CD8-positive, alpha-beta memory T cell (primary cell): ENCODE measurements around the gene GMIP. TPM values are rescaled to one million over a fixed set of nuclear protein-coding genes. Genes with fewer than 3 reads are reported as not detected.
A peak's percentile ranks its signal among the peaks of the same experiment; 100 is the strongest.

ENCODE experiments used
- CTCF ChIA-PET: fragments of 350-600 bp; sonication (Branson Sonifier 250); formaldehyde crosslinking; loops from one replicate; lab custom pipeline; 2021; ENCODE audit warnings: antibody characterized with exemption; lab: Charles Lee
- POLR2A ChIA-PET: fragments of 350-600 bp; sonication (Branson Sonifier 250); formaldehyde crosslinking; loops from one replicate; lab custom pipeline; 2021; ENCODE audit warnings: antibody characterized with exemption; lab: Charles Lee
- DNase-seq, 5 donors: peaks; one replicate each; pipeline versions ENCODE4 v3.0.0 to v3.0.0-alpha.2; 2020 to 2022; ENCODE audit warnings: mixed read lengths in 1 of 5
- H3K27ac ChIP-seq: one replicate; pipeline ENCODE4 v1.7.0; 2013; ENCODE audit warnings: low read depth, mild to moderate bottlenecking, low read length, moderate library complexity
- H3K27me3 ChIP-seq: 2 replicates; pipeline ENCODE4 v1.7.0; 2013; ENCODE audit warnings: low read length, mild to moderate bottlenecking; ENCODE audit not compliant: insufficient read depth, poor library complexity, severe bottlenecking
- H3K36me3 ChIP-seq: 2 replicates; pipeline ENCODE4 v1.7.0; 2013; ENCODE audit warnings: mild to moderate bottlenecking, low read length, moderate library complexity; ENCODE audit not compliant: insufficient read depth
- H3K4me1 ChIP-seq: 2 replicates; pipeline ENCODE4 v1.7.0; 2013; ENCODE audit warnings: mild to moderate bottlenecking, low read length, moderate library complexity; ENCODE audit not compliant: insufficient read depth
- H3K4me3 ChIP-seq: 2 replicates; pipeline ENCODE4 v1.7.0; 2013; ENCODE audit warnings: mild to moderate bottlenecking, low read length
- H3K9me3 ChIP-seq: 2 replicates; pipeline ENCODE4 v1.7.0; 2013; ENCODE audit warnings: mild to moderate bottlenecking, low read length
- H3K27ac Mint-ChIP-seq, 8 donors: one replicate each; pipeline ENCODE4 v1.8.0; 2020 to 2021; ENCODE audit warnings: mixed read lengths in 8 of 8, mild to moderate bottlenecking in 6 of 8, inconsistent platforms in 3 of 8, moderate library complexity in 3 of 8
- H3K27me3 Mint-ChIP-seq, 2 donors: one replicate each; pipeline ENCODE4 v1.8.0; 2020 to 2021; ENCODE audit warnings: mixed read lengths in 2 of 2, mild to moderate bottlenecking in 1 of 2, moderate library complexity in 1 of 2
- H3K36me3 Mint-ChIP-seq, 3 donors: one replicate each; pipeline ENCODE4 v1.8.0; 2020 to 2021; ENCODE audit warnings: mixed read lengths in 3 of 3, inconsistent platforms in 1 of 3, mild to moderate bottlenecking in 1 of 3
- H3K4me1 Mint-ChIP-seq, 3 donors: one replicate each; pipeline ENCODE4 v1.8.0; 2020 to 2021; ENCODE audit warnings: mixed read lengths in 3 of 3, inconsistent platforms in 1 of 3, mild to moderate bottlenecking in 1 of 3
- H3K4me3 Mint-ChIP-seq, 7 donors: one replicate each; pipeline ENCODE4 v1.8.0; 2020 to 2021; ENCODE audit warnings: mixed read lengths in 7 of 7, mild to moderate bottlenecking in 6 of 7, moderate library complexity in 4 of 7, inconsistent platforms in 2 of 7
- H3K9me3 Mint-ChIP-seq, 5 donors: one replicate each; pipeline ENCODE4 v1.8.0; 2020 to 2022; ENCODE audit warnings: mixed read lengths in 5 of 5, mild to moderate bottlenecking in 3 of 5, moderate library complexity in 2 of 5, inconsistent platforms in 1 of 5
- polyA plus RNA-seq: library from polyadenylated mRNA; unstranded; fragments of 300-500 nt; fragmentation: Illumina TruSeq; gene quantifications from one replicate; pipeline ENCODE4 v1.2.3, GENCODE V29; 2021
- total RNA-seq, 2 experiments: library from RNA; stranded (reverse); gene quantifications; one replicate each; pipeline ENCODE4 v1.2.3, GENCODE V29; 2021

GMIP gene
- total and polyA plus RNA-seq, 3 experiments from 2014 or later = 54.5 to 71.3 (median 60.3) TPM

- peaks cover 3 to 39% (median 5%) of the 10 kb centered on the region in 3 donors for H3K36me3 Mint-ChIP-seq
- H3K27me3 Mint-ChIP-seq = peaks cover 0 to 1% of the 10 kb centered on the region in 2 donors
- no peaks in the 10 kb centered on the region for H3K27me3 ChIP-seq
- peak; percentile 92 to 99 (median 95) for DNase-seq
- peak within 1 kb of the TSS; percentile 94 for H3K27ac ChIP-seq
- H3K9me3 Mint-ChIP-seq = peaks cover 0 to 14% (median 4%) of the 10 kb centered on the region in 5 donors
- H3K4me1 ChIP-seq = peaks cover 37% of the 10 kb centered on the region
- POLR2A ChIA-PET = interaction anchor here (0.5 to 1.7 kb wide), 17 partner anchors 10 to 1384 kb away, joined by 3 to 11 read pairs (median 6); partner anchors contain the start of genes GMIP, LPAR2, ZNF14 and ZNF253
- H3K4me3 ChIP-seq = peak within 1 kb of the TSS; percentile 91
- H3K4me1 Mint-ChIP-seq = peaks cover 33 to 51% (median 44%) of the 10 kb centered on the region in 3 donors
- CTCF ChIA-PET = interaction anchor here (0.7 to 2.7 kb wide), 7 partner anchors 18 to 134 kb away, joined by 3 to 9 read pairs (median 3); partner anchors contain the start of genes GMIP and ZNF14
- H3K9me3 ChIP-seq = no peaks in the 10 kb centered on the region
- peak within 1 kb of the TSS; percentile 85 to 99 (median 98) for H3K27ac Mint-ChIP-seq
- peaks cover 11% of the 10 kb centered on the region for H3K36me3 ChIP-seq
- peak within 1 kb of the TSS; percentile 86 to 96 (median 92) for H3K4me3 Mint-ChIP-seq
These were observed 20.0 kb upstream of the GMIP start, which contains the start of gene ATP13A1 for GRCh38 chr19:19663256-19664120. Gene ATP13A1 (minus strand): TSS chr19:19663676. CDS start chr19:19663666, 10 bp downstream.

GRCh38 chr19:19662871-19663255 lies 19.4 kb upstream of the GMIP start:
- H3K27me3 Mint-ChIP-seq = peaks cover 0 to 1% of the 10 kb centered on the region in 2 donors
- ChIA-PET CTCF (interaction anchor here (0.9 to 2.7 kb wide), 8 partner anchors 11 to 159 kb away, joined by 3 to 9 read pairs (median 4); partner anchors contain the start of genes GMIP, ZNF14 and ZNF506), POLR2A (interaction anchor here (0.5 to 1.7 kb wide), 11 partner anchors 10 to 238 kb away, joined by 3 to 11 read pairs (median 6); partner anchors contain the start of genes LPAR2, ZNF14, ZNF253 and ZNF506)
- peaks cover 0 to 10% (median 2%) of the 10 kb centered on the region in 5 donors for H3K9me3 Mint-ChIP-seq
- Histone ChIP-seq H3K36me3 (peaks cover 17% of the 10 kb centered on the region), H3K27me3 (no peaks in the 10 kb centered on the region), H3K4me1 (peaks cover 35% of the 10 kb centered on the region), H3K4me3 (peak overlapping the region; percentile 91), H3K27ac (peak overlapping the region; percentile 94), H3K9me3 (no peaks in the 10 kb centered on the region)
- no peak for DNase-seq
- H3K4me1 Mint-ChIP-seq = peaks cover 30 to 50% (median 42%) of the 10 kb centered on the region in 3 donors
- peak overlapping the region; percentile 85 to 99 (median 96) for H3K27ac Mint-ChIP-seq
- H3K4me3 Mint-ChIP-seq = peak overlapping the region; percentile 86 to 95 (median 89)
- H3K36me3 Mint-ChIP-seq = peaks cover 0 to 41% (median 8%) of the 10 kb centered on the region in 3 donors

GRCh38 chr19:19662344-19662743 lies 18.9 kb upstream of the GMIP start:
- DNase-seq = peak in 1 of 5 donors; percentile 43
- H3K4me1 ChIP-seq = peaks cover 30% of the 10 kb centered on the region
- POLR2A ChIA-PET = interaction anchor here (1.0 to 1.5 kb wide), 5 partner anchors 9 to 159 kb away, joined by 3 to 8 read pairs (median 5); partner anchors contain the start of genes ZNF14 and ZNF506

GRCh38 chr19:19661675-19662251 lies 18.3 kb upstream of the GMIP start:
- H3K4me1 Mint-ChIP-seq = peaks cover 26 to 41% (median 38%) of the 10 kb centered on the region in 3 donors
- peak overlapping the region; percentile 86 to 95 (median 89) for H3K4me3 Mint-ChIP-seq
- POLR2A ChIA-PET = interaction anchor here (1.0 to 1.5 kb wide), 4 partner anchors 9 to 204 kb away, joined by 3 to 7 read pairs (median 4); partner anchors contain the start of genes ZNF14 and ZNF253
- Histone ChIP-seq H3K36me3 (peaks cover 28% of the 10 kb centered on the region), H3K27ac (peak overlapping the region; percentile 94), H3K4me3 (peak overlapping the region; percentile 19), H3K4me1 (peaks cover 24% of the 10 kb centered on the region), H3K27me3 (no peaks in the 10 kb centered on the region), H3K9me3 (no peaks in the 10 kb centered on the region)
- peaks cover 0 to 50% (median 9%) of the 10 kb centered on the region in 3 donors for H3K36me3 Mint-ChIP-seq
- peaks cover 0 to 4% (median 0%) of the 10 kb centered on the region in 5 donors for H3K9me3 Mint-ChIP-seq
- H3K27me3 Mint-ChIP-seq = peaks cover 0 to 1% of the 10 kb centered on the region in 2 donors
- peak in 4 of 5 donors; percentile 35 to 75 (median 46) for DNase-seq
- peak overlapping the region; percentile 85 to 99 (median 97) for H3K27ac Mint-ChIP-seq
- CTCF ChIA-PET = interaction anchor here (0.9 to 2.1 kb wide), 7 partner anchors 10 to 160 kb away, joined by 3 to 7 read pairs (median 4); partner anchors contain the start of genes GMIP, ZNF14 and ZNF506

More at GRCh38 chr19:19662344-19662743, 18.9 kb upstream of the GMIP start:
- Histone ChIP-seq H3K9me3 (no peaks in the 10 kb centered on the region), H3K4me3 (peak overlapping the region; percentile 91), H3K36me3 (peaks cover 22% of the 10 kb centered on the region), H3K27me3 (no peaks in the 10 kb centered on the region), H3K27ac (peak overlapping the region; percentile 94)
- CTCF ChIA-PET = interaction anchor here (0.9 to 2.7 kb wide), 9 partner anchors 11 to 159 kb away, joined by 3 to 9 read pairs (median 4); partner anchors contain the start of genes GMIP, ZNF14 and ZNF506
- H3K27ac Mint-ChIP-seq = peak overlapping the region; percentile 85 to 99 (median 97)
- peaks cover 0 to 44% (median 8%) of the 10 kb centered on the region in 3 donors for H3K36me3 Mint-ChIP-seq
- H3K4me1 Mint-ChIP-seq = peaks cover 28 to 45% (median 38%) of the 10 kb centered on the region in 3 donors
- peaks cover 0 to 1% of the 10 kb centered on the region in 2 donors for H3K27me3 Mint-ChIP-seq
- peaks cover 0 to 7% (median 2%) of the 10 kb centered on the region in 5 donors for H3K9me3 Mint-ChIP-seq
- H3K4me3 Mint-ChIP-seq = peak overlapping the region; percentile 86 to 95 (median 89)

- H3K27me3 ChIP-seq = no peaks in the 10 kb centered on the region
- Mint-ChIP-seq H3K4me3 (peak overlapping the region; percentile 86 to 95 (median 89)), H3K36me3 (peaks cover 0 to 55% (median 9%) of the 10 kb centered on the region in 3 donors), H3K27me3 (peaks cover 0 to 1% of the 10 kb centered on the region in 2 donors), H3K4me1 (peaks cover 26 to 39% (median 38%) of the 10 kb centered on the region in 3 donors), H3K9me3 (peaks cover 0 to 2% (median 0%) of the 10 kb centered on the region in 5 donors), H3K27ac (peak overlapping the region; percentile 85 to 99 (median 96))
- H3K36me3 ChIP-seq = peaks cover 33% of the 10 kb centered on the region
- peak overlapping the region; percentile 17 for H3K4me3 ChIP-seq
- H3K9me3 ChIP-seq = no peaks in the 10 kb centered on the region
- peak in 1 of 5 donors; percentile 45 for DNase-seq
- peak overlapping the region; percentile 45 for H3K27ac ChIP-seq
- POLR2A ChIA-PET = interaction anchor here (0.5 to 1.2 kb wide), 3 partner anchors 10 to 243 kb away, joined by 3 read pairs; partner anchors contain the start of gene ZNF253
- CTCF ChIA-PET = interaction anchor here (0.6 to 2.1 kb wide), 4 partner anchors 10 to 160 kb away, joined by 3 to 5 read pairs (median 4); partner anchors contain the start of genes GMIP and ZNF506
- peaks cover 21% of the 10 kb centered on the region for H3K4me1 ChIP-seq
These were observed 17.8 kb upstream of the GMIP start for GRCh38 chr19:19661141-19661674.

- H3K4me1 Mint-ChIP-seq = peaks cover 26 to 38% (median 36%) of the 10 kb centered on the region in 3 donors
- no peaks in the 10 kb centered on the region for H3K27me3 ChIP-seq
- H3K9me3 Mint-ChIP-seq = peaks cover 0 to 2% (median 0%) of the 10 kb centered on the region in 5 donors
- ChIA-PET CTCF (interaction anchor here (1.6 kb wide), 1 partner anchor 16 kb away, joined by 5 read pairs; the partner anchor contains the start of gene GMIP), POLR2A (interaction anchor here (0.8 kb wide), 1 partner anchor 161 kb away, joined by 3 read pairs; no protein-coding TSS in a partner anchor)
- H3K4me1 ChIP-seq = peaks cover 21% of the 10 kb centered on the region
- peak overlapping the region in 4 of 8 donors; percentile 12 to 85 (median 50) for H3K27ac Mint-ChIP-seq
- no peak overlapping the region for H3K4me3 ChIP-seq
- peaks cover 0 to 69% (median 9%) of the 10 kb centered on the region in 3 donors for H3K36me3 Mint-ChIP-seq
- H3K4me3 Mint-ChIP-seq = no peak overlapping the region
- no peaks in the 10 kb centered on the region for H3K9me3 ChIP-seq
- H3K27ac ChIP-seq = no peak overlapping the region
- H3K36me3 ChIP-seq = peaks cover 48% of the 10 kb centered on the region
- peaks cover 0 to 1% of the 10 kb centered on the region in 2 donors for H3K27me3 Mint-ChIP-seq
- peak in 1 of 5 donors; percentile 43 for DNase-seq
These were observed 16.3 kb upstream of the GMIP start for GRCh38 chr19:19659646-19660245.
